NCI-H748 treated with DMSO at 0.1 percent for 48 hours (cell line): ENCODE measurements around the gene CT45A2.
"Not testable (repeated sequence)": the region's sequence is repeated elsewhere in the genome, so short reads cannot be mapped to it uniquely, and the experiment has no call there.

Experiments used
- DNase-seq: peaks from one replicate; lab custom pipeline; 2025; lab: John Stamatoyannopoulos, UW

The CT45A2 gene

DNA sequence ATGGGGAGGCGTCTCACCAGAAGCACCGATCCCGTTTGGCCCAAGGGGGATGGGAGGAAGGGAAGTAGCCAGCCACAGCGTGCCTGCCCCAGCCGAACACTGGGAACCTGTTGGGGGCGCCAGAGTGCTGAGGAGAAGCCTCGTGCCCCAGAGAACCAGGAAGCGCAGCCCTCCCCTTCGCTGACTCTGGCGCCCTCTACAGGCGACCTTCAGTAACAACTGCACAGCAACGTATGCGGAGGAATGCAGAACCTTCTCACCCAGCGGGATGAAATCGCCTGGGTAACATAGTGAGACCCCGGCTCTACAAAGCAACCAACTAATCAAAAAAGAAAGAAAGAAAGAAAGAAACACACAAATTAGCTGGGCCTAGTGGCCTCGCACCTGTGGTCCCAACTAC lies at the start of gene CT45A2:
Gene CT45A2, minus strand, starts transcription at position 101 of the 400 bp plus-strand sequence. CDS start 3,747 bp downstream, outside the sequence.
- not testable (repeated sequence) for DNase-seq

- DNase-seq, result not testable (repeated sequence)
These were observed 34.6 kb upstream of the CT45A2 start, which contains the start of gene CT45A8 for GRCh38 chrX:135854438-135854837. CT45A8 (minus strand) TSS chrX:135854538; CDS start chrX:135850783, 3,755 bp downstream.

- not testable (repeated sequence) for DNase-seq
These were observed 17.4 kb upstream of the CT45A2 start, which contains the start of gene CT45A7 for GRCh38 chrX:135837180-135837579. CT45A7 (minus strand) TSS chrX:135837280; CDS start chrX:135833533, 3,747 bp downstream.

DNA sequence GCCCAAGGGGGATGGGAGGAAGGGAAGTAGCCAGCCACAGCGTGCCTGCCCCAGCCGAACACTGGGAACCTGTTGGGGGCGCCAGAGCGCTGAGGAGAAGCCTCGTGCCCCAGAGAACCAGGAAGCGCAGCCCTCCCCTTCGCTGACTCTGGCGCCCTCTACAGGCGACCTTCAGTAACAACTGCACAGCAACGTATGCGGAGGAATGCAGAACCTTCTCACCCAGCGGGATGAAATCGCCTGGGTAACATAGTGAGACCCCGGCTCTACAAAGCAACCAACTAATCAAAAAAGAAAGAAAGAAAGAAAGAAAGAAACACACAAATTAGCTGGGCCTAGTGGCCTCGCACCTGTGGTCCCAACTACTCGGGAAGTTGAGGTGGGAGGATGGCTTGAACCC lies 17.1 kb downstream of the CT45A2 start, which contains the start of gene CT45A6:
Gene CT45A6, minus strand, starts transcription at position 101 of the 400 bp plus-strand sequence. CDS start 3,794 bp downstream, outside the sequence.
- not testable (repeated sequence) for DNase-seq

GRCh38 chrX:135785403-135785802 lies 34.4 kb downstream of the CT45A2 start, which contains the start of gene CT45A5:
CT45A5 (minus strand) TSS chrX:135785503; CDS start chrX:135781729, 3,774 bp downstream.
- not testable (repeated sequence) for DNase-seq

DNA sequence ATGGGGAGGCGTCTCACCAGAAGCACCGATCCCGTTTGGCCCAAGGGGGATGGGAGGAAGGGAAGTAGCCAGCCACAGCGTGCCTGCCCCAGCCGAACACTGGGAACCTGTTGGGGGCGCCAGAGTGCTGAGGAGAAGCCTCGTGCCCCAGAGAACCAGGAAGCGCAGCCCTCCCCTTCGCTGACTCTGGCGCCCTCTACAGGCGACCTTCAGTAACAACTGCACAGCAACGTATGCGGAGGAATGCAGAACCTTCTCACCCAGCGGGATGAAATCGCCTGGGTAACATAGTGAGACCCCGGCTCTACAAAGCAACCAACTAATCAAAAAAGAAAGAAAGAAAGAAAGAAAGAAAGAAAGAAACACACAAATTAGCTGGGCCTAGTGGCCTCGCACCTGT lies 51.7 kb downstream of the CT45A2 start, which contains the start of gene CT45A3:
Gene CT45A3, minus strand, starts transcription at position 101 of the 400 bp plus-strand sequence. CDS start 3,747 bp downstream, outside the sequence.
- not testable (repeated sequence) for DNase-seq
